Duodenal mucosa (tissue), 2 donors: ENCODE results near the gene PAEP.

Source experiments
- H3K27ac ChIP-seq: one replicate; pipeline ENCODE4 v1.7.0; 2013; ENCODE audit warnings: low read depth, low read length
- H3K27me3 ChIP-seq, 2 donors: one replicate each; pipeline ENCODE4 v1.7.0; 2013; ENCODE audit warnings: low read length in 2 of 2, control low read depth in 1 of 2; ENCODE audit not compliant: insufficient read depth in 2 of 2, control insufficient read depth in 1 of 2
- H3K36me3 ChIP-seq, 2 donors: one replicate each; pipeline ENCODE4 v1.7.0; 2013; ENCODE audit warnings: low read length in 2 of 2, control low read depth in 1 of 2; ENCODE audit not compliant: insufficient read depth in 2 of 2, control insufficient read depth in 1 of 2
- H3K4me1 ChIP-seq, 2 donors: one replicate each; pipeline ENCODE4 v1.7.0; 2013; ENCODE audit warnings: low read length in 2 of 2, control low read depth in 1 of 2; ENCODE audit not compliant: insufficient read depth in 2 of 2, control insufficient read depth in 1 of 2
- H3K4me3 ChIP-seq, 2 donors: one replicate each; pipeline ENCODE4 v1.7.0; 2013; ENCODE audit warnings: low read length in 2 of 2, low read depth in 1 of 2
- H3K9ac ChIP-seq, 2 donors: one replicate each; pipeline ENCODE4 v1.7.0; 2013; ENCODE audit warnings: low read length in 2 of 2, low read depth in 1 of 2
- H3K9me3 ChIP-seq, 2 donors: one replicate each; pipeline ENCODE4 v1.7.0; 2013; ENCODE audit warnings: low read length in 2 of 2, control low read depth in 1 of 2; ENCODE audit not compliant: control insufficient read depth in 1 of 2

Gene PAEP

DNA sequence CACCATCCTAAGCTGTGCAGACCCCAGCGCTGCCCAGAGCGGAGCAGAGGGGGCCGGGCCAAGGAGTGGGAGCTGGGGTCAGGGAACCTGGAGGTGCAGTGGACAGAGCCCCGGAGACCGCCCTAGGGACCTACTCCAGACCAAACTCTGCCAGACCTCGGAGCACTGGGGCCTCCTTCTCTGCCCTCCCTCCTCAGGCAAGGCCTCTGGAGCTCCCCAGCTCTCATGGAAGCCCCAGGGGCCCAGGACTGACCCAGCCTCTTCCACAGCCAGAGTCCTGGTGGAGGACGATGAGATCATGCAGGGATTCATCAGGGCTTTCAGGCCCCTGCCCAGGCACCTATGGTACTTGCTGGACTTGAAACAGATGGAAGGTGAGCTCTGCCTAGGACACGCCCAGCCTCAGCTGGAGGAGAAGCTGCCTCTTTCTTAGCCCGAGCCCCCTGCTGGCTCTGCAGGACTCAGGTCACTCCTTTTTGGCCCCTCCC, 3.6 kb downstream of the PAEP start:
- no peaks in the 10 kb centered on the region for H3K4me1 ChIP-seq
- H3K36me3 ChIP-seq = no peaks in the 10 kb centered on the region
- no peak overlapping the region for H3K4me3 ChIP-seq
- H3K9ac ChIP-seq = no peak overlapping the region
- no peak overlapping the region for H3K27ac ChIP-seq
- H3K9me3 ChIP-seq = peaks cover 0 to 3% of the 10 kb centered on the region in 2 donors
- H3K27me3 ChIP-seq = no peaks in the 10 kb centered on the region

GRCh38 chr9:135565636-135566035, 4.1 kb downstream of the PAEP start:
- Histone ChIP-seq H3K36me3 (no peaks in the 10 kb centered on the region), H3K4me1 (no peaks in the 10 kb centered on the region), H3K27ac (no peak overlapping the region), H3K27me3 (no peaks in the 10 kb centered on the region), H3K9me3 (peaks cover 0 to 3% of the 10 kb centered on the region in 2 donors), H3K9ac (no peak overlapping the region), H3K4me3 (no peak overlapping the region)

GRCh38 chr9:135566552-135566951, 5.0 kb downstream of the PAEP start:
- no peak overlapping the region for H3K4me3 ChIP-seq
- H3K4me1 ChIP-seq = no peaks in the 10 kb centered on the region
- no peaks in the 10 kb centered on the region for H3K27me3 ChIP-seq
- no peaks in the 10 kb centered on the region for H3K36me3 ChIP-seq
- H3K9me3 ChIP-seq = peaks cover 0 to 3% of the 10 kb centered on the region in 2 donors
- no peak overlapping the region for H3K27ac ChIP-seq
- no peak overlapping the region for H3K9ac ChIP-seq

DNA sequence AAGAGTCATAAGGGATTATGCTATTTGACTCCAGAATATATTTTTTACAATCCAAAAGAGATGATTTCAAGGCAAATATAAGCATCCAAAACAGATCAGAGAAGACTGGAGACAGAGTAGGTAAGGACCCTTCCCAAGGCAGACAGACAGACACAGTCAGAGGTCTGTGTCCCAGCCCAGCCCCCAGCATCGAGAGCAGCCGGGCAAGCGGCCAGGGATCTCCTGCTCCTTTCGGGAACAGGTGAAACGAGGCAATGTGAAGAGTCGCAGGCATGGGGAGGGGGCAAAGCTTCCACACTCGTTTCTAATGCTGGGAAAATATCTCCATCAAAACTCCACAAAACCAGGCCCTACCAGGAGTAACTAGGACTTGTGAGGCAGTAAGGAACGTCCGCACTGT, 5.8 kb downstream of the PAEP start:
- no peak overlapping the region for H3K27ac ChIP-seq
- no peaks in the 10 kb centered on the region for H3K27me3 ChIP-seq
- no peaks in the 10 kb centered on the region for H3K36me3 ChIP-seq
- H3K4me3 ChIP-seq = no peak overlapping the region
- no peaks in the 10 kb centered on the region for H3K4me1 ChIP-seq
- no peak overlapping the region for H3K9ac ChIP-seq
- peaks cover 0 to 3% of the 10 kb centered on the region in 2 donors for H3K9me3 ChIP-seq

DNA sequence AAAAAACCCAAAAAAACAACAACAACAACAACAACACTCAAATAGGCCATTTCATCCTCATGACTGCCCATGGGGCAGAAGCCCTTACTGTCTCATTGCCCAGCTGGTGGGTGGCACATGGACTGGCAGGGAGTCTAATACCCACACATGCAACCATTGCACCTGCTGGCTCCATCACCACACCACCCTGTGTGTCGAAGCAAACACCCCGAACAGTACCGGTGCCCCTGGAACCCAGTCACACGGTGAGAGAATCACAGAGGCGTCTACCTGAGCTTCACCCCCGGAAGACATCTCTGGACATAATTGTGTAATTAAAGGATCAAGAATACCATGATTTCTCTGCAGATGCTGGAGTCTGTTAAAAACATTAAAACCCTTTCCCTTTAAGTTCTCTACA, 6.5 kb downstream of the PAEP start:
- Histone ChIP-seq H3K27me3 (no peaks in the 10 kb centered on the region), H3K27ac (no peak overlapping the region), H3K9ac (no peak overlapping the region), H3K4me3 (no peak overlapping the region), H3K9me3 (peaks cover 0 to 3% of the 10 kb centered on the region in 2 donors), H3K36me3 (no peaks in the 10 kb centered on the region), H3K4me1 (no peaks in the 10 kb centered on the region)

DNA sequence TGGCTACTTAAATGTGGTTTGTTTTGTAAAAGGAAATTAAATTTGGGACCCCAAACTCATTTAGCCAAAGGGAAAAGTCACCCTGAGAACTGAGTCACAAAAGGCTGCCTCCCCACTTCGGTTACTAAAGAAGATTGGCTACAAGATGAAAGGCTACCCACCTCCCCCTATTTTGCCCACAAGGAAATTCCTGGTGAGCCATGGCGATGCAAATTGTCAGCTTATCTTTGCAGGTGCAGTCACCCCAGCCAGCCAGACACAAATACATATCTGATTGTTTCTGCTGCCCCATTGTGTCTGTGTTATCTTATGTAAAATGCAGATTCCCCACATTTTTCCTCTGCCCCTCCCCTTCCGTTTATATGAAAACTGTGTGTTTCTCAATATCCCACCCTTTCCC, 8.9 kb downstream of the PAEP start:
- no peaks in the 10 kb centered on the region for H3K27me3 ChIP-seq
- no peak overlapping the region for H3K27ac ChIP-seq
- no peaks in the 10 kb centered on the region for H3K36me3 ChIP-seq
- no peaks in the 10 kb centered on the region for H3K4me1 ChIP-seq
- peaks cover 0 to 3% of the 10 kb centered on the region in 2 donors for H3K9me3 ChIP-seq
- H3K9ac ChIP-seq = no peak overlapping the region
- H3K4me3 ChIP-seq = no peak overlapping the region

GRCh38 chr9:135572233-135572632, 10.7 kb downstream of the PAEP start:
- no peak overlapping the region for H3K4me3 ChIP-seq
- no peak overlapping the region for H3K9ac ChIP-seq
- H3K9me3 ChIP-seq = peaks cover 0 to 3% of the 10 kb centered on the region in 2 donors
- H3K36me3 ChIP-seq = no peaks in the 10 kb centered on the region
- no peaks in the 10 kb centered on the region for H3K4me1 ChIP-seq
- H3K27ac ChIP-seq = no peak overlapping the region
- no peaks in the 10 kb centered on the region for H3K27me3 ChIP-seq

- no peaks in the 10 kb centered on the region for H3K4me1 ChIP-seq
- H3K4me3 ChIP-seq = no peak overlapping the region
- no peaks in the 10 kb centered on the region for H3K36me3 ChIP-seq
- H3K9me3 ChIP-seq = peaks cover 0 to 3% of the 10 kb centered on the region in 2 donors
- H3K9ac ChIP-seq = no peak overlapping the region
- H3K27me3 ChIP-seq = no peaks in the 10 kb centered on the region
- no peak overlapping the region for H3K27ac ChIP-seq
Observed at GRCh38 chr9:135573124-135573523, 11.6 kb downstream of the PAEP start.

DNA sequence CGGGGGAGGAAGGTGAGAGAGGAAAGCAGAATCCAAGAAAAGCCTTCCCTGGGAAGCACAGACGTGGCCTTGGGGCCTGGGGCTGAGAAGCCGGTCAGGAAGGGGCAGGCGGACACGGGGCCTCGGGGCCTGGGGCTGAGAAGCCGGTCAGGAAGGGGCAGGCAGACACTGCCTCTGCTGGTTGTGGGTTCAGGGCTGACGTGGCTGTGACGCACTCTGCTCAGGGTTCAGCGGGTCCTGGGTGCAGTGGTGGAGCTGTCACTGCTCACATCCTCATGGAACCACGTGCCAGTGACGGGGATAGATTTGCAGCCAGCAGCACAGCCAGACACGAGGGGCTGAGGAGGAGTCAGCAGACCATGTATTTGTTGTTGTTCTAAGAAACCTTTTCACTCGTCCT, 12.8 kb downstream of the PAEP start:
- Histone ChIP-seq H3K27me3 (no peaks in the 10 kb centered on the region), H3K4me3 (no peak overlapping the region), H3K36me3 (no peaks in the 10 kb centered on the region), H3K9me3 (no peaks in the 10 kb centered on the region), H3K9ac (no peak overlapping the region), H3K4me1 (no peaks in the 10 kb centered on the region), H3K27ac (no peak overlapping the region)

DNA sequence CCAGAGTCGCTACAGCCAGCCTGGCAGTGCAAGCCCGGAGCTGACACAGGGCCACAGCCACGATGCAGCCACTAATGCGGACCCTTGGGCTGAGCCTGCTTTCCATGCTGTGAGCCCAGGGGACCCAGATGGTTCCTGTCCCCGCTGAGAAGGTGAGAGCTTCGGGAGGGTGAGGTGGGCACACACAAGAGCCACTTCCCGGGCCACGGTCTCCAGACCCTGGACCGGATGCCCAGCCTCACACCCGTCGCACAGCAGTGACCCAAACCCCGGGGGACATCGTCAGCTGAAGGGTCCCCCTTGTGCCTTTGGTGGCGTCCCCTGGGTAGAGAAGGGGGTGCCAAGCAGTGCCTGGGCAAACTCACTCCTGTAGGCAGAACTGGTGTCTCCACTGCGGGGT, 13.4 kb downstream of the PAEP start:
- H3K9ac ChIP-seq = no peak overlapping the region
- no peak overlapping the region for H3K27ac ChIP-seq
- no peak overlapping the region for H3K4me3 ChIP-seq
- no peaks in the 10 kb centered on the region for H3K4me1 ChIP-seq
- no peaks in the 10 kb centered on the region for H3K36me3 ChIP-seq
- no peaks in the 10 kb centered on the region for H3K27me3 ChIP-seq
- no peaks in the 10 kb centered on the region for H3K9me3 ChIP-seq
